Liver (tissue), 9 donors: ENCODE measurements around the gene MPPE1. TPM values are rescaled to one million over a fixed set of nuclear protein-coding genes. Genes with fewer than 3 reads are reported as not detected.

Experiments
- DNase-seq: peaks from one replicate; pipeline ENCODE4 v3.0.0-alpha.2; 2017; ENCODE audit warnings: low spot score
- H3K27ac ChIP-seq, 2 donors: one replicate each; pipeline ENCODE4 v1.7.0; 2013; ENCODE audit warnings: inconsistent platforms in 2 of 2, low read length in 2 of 2, control low read depth in 1 of 2, low read depth in 1 of 2, mild to moderate bottlenecking in 1 of 2
- H3K27me3 ChIP-seq, 4 donors: one replicate each; pipeline versions ENCODE4 v1.6.1 to v1.7.0; 2013; ENCODE audit warnings: low read length in 3 of 4, inconsistent platforms in 1 of 4, mild to moderate bottlenecking in 1 of 4, moderate library complexity in 1 of 4; ENCODE audit not compliant: control insufficient read depth in 4 of 4, insufficient read depth in 4 of 4
- H3K36me3 ChIP-seq, 4 donors: one replicate each; pipeline versions ENCODE4 v1.6.1 to v1.7.0; 2013; ENCODE audit warnings: low read length in 3 of 4, mild to moderate bottlenecking in 3 of 4, low read depth in 1 of 4, moderate library complexity in 1 of 4; ENCODE audit not compliant: control insufficient read depth in 4 of 4, insufficient read depth in 3 of 4
- H3K4me1 ChIP-seq, 4 donors: one replicate each; pipeline versions ENCODE4 v1.6.1 to v1.7.0; 2013; ENCODE audit warnings: low read length in 3 of 4, mild to moderate bottlenecking in 3 of 4, moderate library complexity in 1 of 4; ENCODE audit not compliant: control insufficient read depth in 4 of 4, insufficient read depth in 4 of 4
- H3K4me3 ChIP-seq, 3 donors: one replicate each; pipeline versions ENCODE4 v1.6.1 to v1.7.0; 2013; ENCODE audit warnings: low read length in 3 of 3, control low read depth in 1 of 3, low read depth in 1 of 3, mild to moderate bottlenecking in 1 of 3
- H3K9ac ChIP-seq, 2 donors: one replicate each; pipeline ENCODE4 v1.7.0; 2013; ENCODE audit warnings: low read length in 2 of 2, mild to moderate bottlenecking in 2 of 2, moderate library complexity in 2 of 2, control low read depth in 1 of 2, low read depth in 1 of 2
- H3K9me3 ChIP-seq, 4 donors: one replicate each; pipeline versions ENCODE4 v1.6.1 to v1.7.0; 2013; ENCODE audit warnings: low read length in 3 of 4; ENCODE audit not compliant: control insufficient read depth in 4 of 4
- ATF3 ChIP-seq: IDR thresholded peaks from 2 replicates; pipeline ENCODE4 v1.6.1; 2016; ENCODE audit warnings: antibody characterized with exemption
- CTCF ChIP-seq: fragments of 150-350 bp; IDR thresholded peaks from 2 replicates; pipeline ENCODE4 v1.5.1; 2017; ENCODE audit warnings: improper control_type of control experiment, low read depth, low read length; ENCODE audit not compliant: missing input control
- EGR1 ChIP-seq, 2 donors: IDR thresholded peaks; 2 replicates each; pipeline ENCODE4 v1.6.1; 2016 to 2018; ENCODE audit warnings: antibody characterized with exemption in 2 of 2, low read depth in 2 of 2
- FOXA1 ChIP-seq: IDR thresholded peaks from 2 replicates; pipeline ENCODE4 v1.6.1; 2016; ENCODE audit warnings: antibody characterized with exemption
- FOXA2 ChIP-seq: IDR thresholded peaks from 2 replicates; pipeline ENCODE4 v1.6.1; 2016; ENCODE audit warnings: antibody characterized with exemption
- GABPA ChIP-seq, 2 donors: IDR thresholded peaks in 1 of 2; conservative IDR thresholded peaks in 1 of 2; 2 replicates each; pipeline ENCODE4 v1.6.1; 2016; ENCODE audit warnings: antibody characterized with exemption in 2 of 2, mild to moderate bottlenecking in 1 of 2, moderate library complexity in 1 of 2
- HNF4A ChIP-seq, 2 donors: conservative IDR thresholded peaks; 2 replicates each; pipeline ENCODE4 v1.6.1; 2016; ENCODE audit warnings: antibody characterized with exemption in 2 of 2, mild to moderate bottlenecking in 2 of 2
- HNF4G ChIP-seq: IDR thresholded peaks from 2 replicates; pipeline ENCODE4 v1.6.1; 2016; ENCODE audit warnings: antibody characterized with exemption
- JUND ChIP-seq, 2 donors: IDR thresholded peaks; 2 replicates each; pipeline ENCODE4 v1.6.1; 2016; ENCODE audit warnings: antibody characterized with exemption in 2 of 2
- MAX ChIP-seq: IDR thresholded peaks from 2 replicates; pipeline ENCODE4 v1.6.1; 2016; ENCODE audit warnings: antibody characterized with exemption
- NR2F2 ChIP-seq: IDR thresholded peaks from 2 replicates; pipeline ENCODE4 v1.6.1; 2016; ENCODE audit warnings: antibody characterized with exemption
- RAD21 ChIP-seq, 2 donors: IDR thresholded peaks; 2 replicates each; pipeline ENCODE4 v1.6.1; 2016; ENCODE audit warnings: antibody characterized with exemption in 2 of 2, mild to moderate bottlenecking in 2 of 2
- REST ChIP-seq: IDR thresholded peaks from 2 replicates; pipeline ENCODE4 v1.6.1; 2016; ENCODE audit warnings: antibody characterized with exemption, mild to moderate bottlenecking
- RXRA ChIP-seq, 2 donors: IDR thresholded peaks; 2 replicates each; pipeline ENCODE4 v1.6.1; 2017 to 2018; ENCODE audit warnings: antibody characterized with exemption in 2 of 2, mild to moderate bottlenecking in 1 of 2
- SP1 ChIP-seq: IDR thresholded peaks from 2 replicates; pipeline ENCODE4 v1.6.1; 2018; ENCODE audit warnings: antibody characterized with exemption, mild to moderate bottlenecking
- TAF1 ChIP-seq: conservative IDR thresholded peaks from 2 replicates; pipeline ENCODE4 v1.6.1; 2016; ENCODE audit warnings: antibody characterized with exemption, mild to moderate bottlenecking
- YY1 ChIP-seq: IDR thresholded peaks from 2 replicates; pipeline ENCODE4 v1.6.1; 2016; ENCODE audit warnings: antibody characterized with exemption, mild to moderate bottlenecking
- ZBTB33 ChIP-seq: IDR thresholded peaks from 2 replicates; pipeline ENCODE4 v1.6.1; 2016; ENCODE audit warnings: antibody characterized with exemption
- WGBS: extraction: QIAGEN DNeasy Blood & Tissue Kit; methylation state at CpG from one replicate; pipeline ENCODE4 v1.1.7; 2013; 5-methylcytosine and 5-hydroxymethylcytosine counted together
- polyA plus RNA-seq, 2 donors: library from polyadenylated mRNA; stranded (reverse) in 1 of 2; unstranded in 1 of 2; fragments of 200-250 nt in 1 of 2; fragments of >200 nt in 1 of 2; fragmentation: Nextera tagmentation in 1 of 2; extraction: Ambion mirVana in 1 of 2; gene quantifications; one replicate each; pipeline versions ENCODE4 v1.2.1 to v1.2.3, GENCODE V29; 2013 to 2015
- total RNA-seq, 2 donors: library from RNA; depleted of rRNA; stranded (reverse); fragments of >200 nt; gene quantifications; one replicate each; pipeline ENCODE4 v1.2.3, GENCODE V29; 2014
- donor health status: healthy.
- donor health status: healthy.
- donor health status: healthy.
- donor health status: healthy.
- donor health status: healthy.

The MPPE1 gene
- total and polyA plus RNA-seq, 4 donors = 9.8 to 31.6 (median 26.1) TPM

GRCh38 chr18:11862468-11863137 is 45.5 kb downstream of the MPPE1 start:
- TF ChIP-seq MAX (no peak), ATF3 (no peak), RXRA (IDR thresholded peaks at IDR 0.05) (no peak), REST (no peak), FOXA2 (no peak), RAD21 (IDR thresholded peaks at IDR 0.05) (no peak), NR2F2 (no peak), CTCF (no peak), JUND (IDR thresholded peaks at IDR 0.05) (no peak), SP1 (no peak), EGR1 (IDR thresholded peaks at IDR 0.05; ENCODE audit: low read depth in 2 of 2) (no peak), YY1 (no peak), GABPA (IDR thresholded peaks at IDR 0.05 in 1 of 2, conservative IDR thresholded peaks at IDR 0.05 in 1 of 2) (no peak), HNF4G (no peak), FOXA1 (no peak), ZBTB33 (no peak), HNF4A (conservative IDR thresholded peaks at IDR 0.05) (no peak), TAF1 (no peak)
- H3K9me3 ChIP-seq = no peaks in the 10 kb centered on the region
- no peak overlapping the region for H3K27ac ChIP-seq
- H3K27me3 ChIP-seq = no peaks in the 10 kb centered on the region
- no peak overlapping the region for H3K4me3 ChIP-seq
- DNase-seq = no peak
- H3K4me1 ChIP-seq = no peaks in the 10 kb centered on the region
- 73% methylated on average over 6 of the region's 6 CpGs for WGBS
- no peaks in the 10 kb centered on the region for H3K36me3 ChIP-seq
- H3K9ac ChIP-seq = no peak overlapping the region
